SH-SY5Y (cell line): ENCODE results near the gene CFAP300.

Source experiments
- GATA2 ChIP-seq: IDR thresholded peaks from 2 replicates; pipeline ENCODE4 v1.6.1; 2011; ENCODE audit warnings: mild to moderate bottlenecking, low read depth, low read length
- GATA3 ChIP-seq: IDR thresholded peaks from 2 replicates; pipeline ENCODE4 v1.6.1; 2011; ENCODE audit warnings: low read depth, mild to moderate bottlenecking, low read length, moderate library complexity

- TF ChIP-seq GATA3 (no peak), GATA2 (no peak)
Measured at GRCh38 chr11:102114032-102114431, 66.8 kb downstream of the CFAP300 start.
